ENCODE data around the gene FUT6.

DNA sequence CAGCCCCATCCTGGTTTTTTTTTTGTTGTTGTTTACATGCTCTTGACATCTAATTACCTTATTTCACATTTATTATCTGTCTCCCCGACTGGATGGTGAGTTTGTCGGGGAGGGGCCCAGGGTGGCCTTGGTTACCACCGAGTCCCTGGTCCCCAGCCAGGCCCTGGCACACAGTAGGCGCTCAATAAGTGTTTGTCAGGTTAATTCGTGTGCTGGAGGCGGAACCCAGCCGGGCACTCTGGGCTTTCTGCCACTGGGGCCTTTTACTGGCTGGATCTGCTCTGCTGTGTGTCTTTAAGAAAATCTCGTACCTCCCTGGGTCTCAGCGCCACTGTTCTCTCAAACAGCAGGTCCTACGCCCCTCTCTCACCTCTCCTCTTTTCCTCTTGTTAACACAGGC is 30.0 kb downstream of the FUT6 start:
- TF ChIP-seq EZH2 (IDR thresholded peaks at IDR 0.05; ENCODE audit: insufficient read depth, poor library complexity, severe bottlenecking) (no peak), EZH2phosphoT487 (IDR thresholded peaks at IDR 0.05; ENCODE audit: insufficient read depth, low read depth) (no peak)

All from GM23248 (cell line).